ENCODE data around the gene SLC38A8. TPM values are rescaled to one million over a fixed set of nuclear protein-coding genes. Genes with fewer than 3 reads are reported as not detected.

SLC38A8 gene
- total RNA-seq, 1 donor, result not detected

- no peak for DNase-seq (ENCODE audit: insufficient read length, low spot score, missing footprints)
- Histone ChIP-seq H3K27ac (ENCODE audit: low read depth, low read length) (no peak overlapping the region), H3K4me1 (ENCODE audit: insufficient read depth, low read length) (no peaks in the 10 kb centered on the region), H3K36me3 (ENCODE audit: insufficient read depth, low read length) (peaks cover 77% of the 10 kb centered on the region), H3K4me3 (ENCODE audit: insufficient read depth, low read length) (no peak overlapping the region), H3K79me2 (ENCODE audit: insufficient read depth, low read length) (no peaks in the 10 kb centered on the region), H3K27me3 (ENCODE audit: insufficient read depth, low read length) (no peaks in the 10 kb centered on the region), H4K20me1 (ENCODE audit: insufficient read depth, low read length) (peaks cover 6% of the 10 kb centered on the region), H2AFZ (ENCODE audit: low read length) (no peak overlapping the region), H3K4me2 (ENCODE audit: insufficient read depth, low read length) (no peak overlapping the region), H3K9me3 (ENCODE audit: low read depth, low read length) (no peaks in the 10 kb centered on the region)
- no peak for TF ChIP-seq CTCF (IDR thresholded peaks at IDR 0.05; ENCODE audit: extremely low read depth, low read depth, low read length)
These were observed 45.0 kb upstream of the SLC38A8 start for GRCh38 chr16:84087466-84088151.

DNA sequence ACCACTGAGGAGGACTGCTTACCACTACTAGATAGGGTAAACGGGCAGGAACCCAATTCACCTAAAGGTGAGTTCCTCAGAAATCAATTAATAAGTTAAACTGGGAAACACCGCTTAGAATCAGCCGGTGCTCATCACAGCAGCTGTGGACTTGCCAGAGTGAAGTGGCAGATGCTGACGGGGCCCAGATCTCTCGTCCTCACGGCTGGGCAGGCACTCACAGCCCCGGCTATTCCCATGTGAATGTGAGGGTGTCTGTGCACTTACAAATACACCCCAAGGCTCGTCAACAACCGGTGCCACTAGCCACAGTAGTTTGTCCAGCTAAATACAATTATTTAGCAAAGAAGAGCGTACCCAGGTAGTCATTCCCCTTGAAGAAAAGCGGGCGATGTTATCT, 44.4 kb upstream of the SLC38A8 start:
- DNase-seq (ENCODE audit: insufficient read length, low spot score, missing footprints), result peak; percentile 19
- Histone ChIP-seq H3K9me3 (ENCODE audit: low read depth, low read length) (no peaks in the 10 kb centered on the region), H3K4me1 (ENCODE audit: insufficient read depth, low read length) (no peaks in the 10 kb centered on the region), H2AFZ (ENCODE audit: low read length) (no peak overlapping the region), H3K79me2 (ENCODE audit: insufficient read depth, low read length) (no peaks in the 10 kb centered on the region), H4K20me1 (ENCODE audit: insufficient read depth, low read length) (peaks cover 6% of the 10 kb centered on the region), H3K27me3 (ENCODE audit: insufficient read depth, low read length) (no peaks in the 10 kb centered on the region), H3K4me2 (ENCODE audit: insufficient read depth, low read length) (no peak overlapping the region), H3K36me3 (ENCODE audit: insufficient read depth, low read length) (peaks cover 71% of the 10 kb centered on the region), H3K4me3 (ENCODE audit: insufficient read depth, low read length) (no peak overlapping the region), H3K27ac (ENCODE audit: low read depth, low read length) (no peak overlapping the region)
- TF ChIP-seq CTCF (IDR thresholded peaks at IDR 0.05; ENCODE audit: extremely low read depth, low read depth, low read length), result no peak

DNA sequence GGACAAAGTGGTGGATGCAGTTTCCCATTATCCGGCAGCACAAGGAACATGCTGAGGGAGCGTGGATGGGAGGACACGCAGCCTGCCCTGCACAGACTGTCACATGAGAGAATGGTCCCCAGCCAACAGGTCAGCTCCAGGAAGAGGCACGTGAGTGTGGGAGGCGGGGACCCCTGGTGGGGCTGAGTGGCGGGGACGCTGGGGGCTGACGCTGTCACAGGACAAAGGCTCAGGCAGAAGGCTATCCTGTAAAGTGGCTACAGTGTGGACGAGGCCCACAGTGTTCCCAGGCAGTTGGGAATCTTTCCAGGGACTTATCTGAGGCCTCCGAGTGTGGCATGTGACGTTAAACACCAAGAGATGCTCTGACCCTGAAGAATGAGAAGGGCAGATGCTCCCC, 43.7 kb upstream of the SLC38A8 start:
- Histone ChIP-seq H4K20me1 (ENCODE audit: insufficient read depth, low read length) (peaks cover 6% of the 10 kb centered on the region), H3K4me3 (ENCODE audit: insufficient read depth, low read length) (no peak overlapping the region), H3K27ac (ENCODE audit: low read depth, low read length) (no peak overlapping the region), H2AFZ (ENCODE audit: low read length) (no peak overlapping the region), H3K27me3 (ENCODE audit: insufficient read depth, low read length) (no peaks in the 10 kb centered on the region), H3K36me3 (ENCODE audit: insufficient read depth, low read length) (peaks cover 70% of the 10 kb centered on the region), H3K4me2 (ENCODE audit: insufficient read depth, low read length) (no peak overlapping the region), H3K79me2 (ENCODE audit: insufficient read depth, low read length) (no peaks in the 10 kb centered on the region), H3K9me3 (ENCODE audit: low read depth, low read length) (no peaks in the 10 kb centered on the region), H3K4me1 (ENCODE audit: insufficient read depth, low read length) (no peaks in the 10 kb centered on the region)
- no peak for DNase-seq (ENCODE audit: insufficient read length, low spot score, missing footprints)
- TF ChIP-seq CTCF (IDR thresholded peaks at IDR 0.05; ENCODE audit: extremely low read depth, low read depth, low read length), result no peak

- peak; percentile 19 for DNase-seq (ENCODE audit: insufficient read length, low spot score, missing footprints)
- peaks cover 73% of the 10 kb centered on the region for H3K36me3 ChIP-seq (ENCODE audit: insufficient read depth, low read length)
- H3K4me2 ChIP-seq (ENCODE audit: insufficient read depth, low read length), result no peak overlapping the region
- TF ChIP-seq CTCF (IDR thresholded peaks at IDR 0.05; ENCODE audit: extremely low read depth, low read depth, low read length), result no peak
- no peaks in the 10 kb centered on the region for H3K4me1 ChIP-seq (ENCODE audit: insufficient read depth, low read length)
- no peaks in the 10 kb centered on the region for H3K9me3 ChIP-seq (ENCODE audit: low read depth, low read length)
- H2AFZ ChIP-seq (ENCODE audit: low read length), result no peak overlapping the region
- H3K4me3 ChIP-seq (ENCODE audit: insufficient read depth, low read length), result no peak overlapping the region
- H3K79me2 ChIP-seq (ENCODE audit: insufficient read depth, low read length), result no peaks in the 10 kb centered on the region
- peaks cover 7% of the 10 kb centered on the region for H4K20me1 ChIP-seq (ENCODE audit: insufficient read depth, low read length)
- H3K27me3 ChIP-seq (ENCODE audit: insufficient read depth, low read length), result no peaks in the 10 kb centered on the region
- H3K27ac ChIP-seq (ENCODE audit: low read depth, low read length), result no peak overlapping the region
These were observed 43.2 kb upstream of the SLC38A8 start for GRCh38 chr16:84085773-84086172.

Measured in osteoblast (primary cell).